H1 (cell line): ENCODE data around the gene UBC. TPM values are rescaled to one million over a fixed set of nuclear protein-coding genes. Genes with fewer than 3 reads are reported as not detected.

Source experiments
- CTCF ChIA-PET: fragments of 300-600 bp; sonication (Branson Sonifier 250); formaldehyde crosslinking; loops from one replicate; lab custom pipeline; 2021; ENCODE audit not compliant: partially characterized antibody; lab: Charles Lee
- POLR2A ChIA-PET: fragments of 300-600 bp; sonication (Branson Sonifier 250); formaldehyde crosslinking; loops from one replicate; lab custom pipeline; 2021; ENCODE audit warnings: inconsistent platforms; ENCODE audit not compliant: partially characterized antibody; lab: Charles Lee
- DNase-seq, 2 experiments: peaks; one replicate each; pipeline versions ENCODE4 v3.0.0 to v3.0.0-alpha.2; 2010 to 2022; ENCODE audit warnings: low spot score in 2 of 2, low read depth in 1 of 2, mixed read lengths in 1 of 2
- FAIRE-seq: peaks from 2 replicates; lab custom pipeline; 2011; peaks lifted over from hg19 to GRCh38; lab: Jason Lieb, UNC
- H2AFZ ChIP-seq: 2 replicates; pipeline ENCODE4 v1.8.1; 2012; ENCODE audit warnings: low read length, inconsistent platforms
- H2AK5ac ChIP-seq: 2 replicates; pipeline ENCODE4 v1.6.1; 2013; ENCODE audit warnings: low read depth, low read length
- H2BK120ac ChIP-seq: replicated peaks from 2 replicates; pipeline ENCODE3; 2013; ENCODE audit warnings: low read depth, low read length, inconsistent platforms
- H2BK12ac ChIP-seq: 2 replicates; pipeline ENCODE4 v1.6.1; 2013; ENCODE audit warnings: low read depth, low read length
- H2BK15ac ChIP-seq: 2 replicates; pipeline ENCODE4 v1.6.1; 2013; ENCODE audit warnings: low read length
- H2BK20ac ChIP-seq: 2 replicates; pipeline ENCODE4 v1.6.1; 2013; ENCODE audit warnings: low read length
- H2BK5ac ChIP-seq: 2 replicates; pipeline ENCODE4 v1.6.1; 2013; ENCODE audit warnings: low read depth, low read length
- H3K14ac ChIP-seq: 2 replicates; pipeline ENCODE4 v1.6.1; 2013; ENCODE audit warnings: inconsistent platforms; ENCODE audit not compliant: insufficient read length
- H3K18ac ChIP-seq: 2 replicates; pipeline ENCODE4 v1.6.1; 2013; ENCODE audit warnings: low read length; ENCODE audit errors: extremely low read depth
- H3K23ac ChIP-seq: 2 replicates; pipeline ENCODE4 v1.6.1; 2013; ENCODE audit warnings: inconsistent platforms; ENCODE audit not compliant: insufficient read length
- H3K23me2 ChIP-seq: 2 replicates; pipeline ENCODE4 v1.6.1; 2013; ENCODE audit warnings: low read depth, low read length
- H3K27ac ChIP-seq: 2 replicates; pipeline ENCODE4 v1.6.1; 2011; ENCODE audit warnings: low read depth, low read length, inconsistent platforms
- H3K27me3 ChIP-seq, 4 experiments: replicated peaks in 1 of 4; 1 replicate in 1 of 4; 2 replicates in 3 of 4; pipeline versions ENCODE4 v1.6.1 to v1.8.1; 2011 to 2013; ENCODE audit warnings: low read length in 3 of 4, mild to moderate bottlenecking in 3 of 4, inconsistent platforms in 2 of 4, mixed read lengths in 2 of 4, moderate library complexity in 1 of 4; ENCODE audit not compliant: control insufficient read depth in 3 of 4, insufficient read depth in 3 of 4; ENCODE audit errors: extremely low read depth in 1 of 4
- H3K36me3 ChIP-seq, 4 experiments: 2 replicates each; pipeline versions ENCODE4 v1.6.1 to v1.8.1; 2011 to 2013; ENCODE audit warnings: mild to moderate bottlenecking in 4 of 4, low read length in 3 of 4, moderate library complexity in 2 of 4, control low read depth in 1 of 4, inconsistent platforms in 1 of 4; ENCODE audit not compliant: insufficient read depth in 4 of 4, control insufficient read depth in 2 of 4
- H3K4ac ChIP-seq: replicated peaks from 2 replicates; pipeline ENCODE3; 2013; ENCODE audit warnings: low read length, low read depth, mixed read lengths, inconsistent platforms; ENCODE audit not compliant: insufficient read length
- H3K4me1 ChIP-seq, 4 experiments: replicated peaks in 1 of 4; 1 replicate in 1 of 4; 2 replicates in 3 of 4; pipeline versions ENCODE4 v1.6.1 to v1.8.1; 2011 to 2013; ENCODE audit warnings: low read length in 3 of 4, inconsistent platforms in 2 of 4, mixed read lengths in 1 of 4; ENCODE audit not compliant: insufficient read depth in 4 of 4, control insufficient read depth in 3 of 4
- H3K4me2 ChIP-seq, 2 experiments: 2 replicates each; pipeline versions ENCODE4 v1.6.1 to v1.8.1; 2011 to 2013; ENCODE audit warnings: low read depth in 2 of 2, low read length in 2 of 2, control low read depth in 1 of 2, inconsistent platforms in 1 of 2, mild to moderate bottlenecking in 1 of 2; ENCODE audit not compliant: insufficient read depth in 1 of 2
- H3K4me3 ChIP-seq, 4 experiments: fragments of 200-600, 300-600 bp in 1 of 4; sonication (generic), shearing (Covaris generic), sonication (Bioruptor Twin) in 1 of 4; 2 replicates each; pipeline versions ENCODE4 v1.5.1 to v1.8.1; 2011 to 2016; ENCODE audit warnings: low read length in 4 of 4, low read depth in 3 of 4, control low read depth in 2 of 4, inconsistent platforms in 2 of 4, mild to moderate bottlenecking in 2 of 4, mixed read lengths in 1 of 4, moderate library complexity in 1 of 4; ENCODE audit not compliant: insufficient read depth in 2 of 4; ENCODE audit errors: extremely low read depth in 1 of 4
- H3K56ac ChIP-seq: replicated peaks from 2 replicates; pipeline ENCODE3; 2013; ENCODE audit warnings: low read depth, mild to moderate bottlenecking, mixed read lengths, low read length, inconsistent platforms; ENCODE audit not compliant: insufficient read length
- H3K79me1 ChIP-seq: 2 replicates; pipeline ENCODE4 v1.6.1; 2013; ENCODE audit warnings: low read depth, low read length, control low read depth
- H3K79me2 ChIP-seq, 2 experiments: 2 replicates each; pipeline versions ENCODE4 v1.6.1 to v1.8.1; 2012 to 2013; ENCODE audit warnings: low read length in 2 of 2, mild to moderate bottlenecking in 2 of 2, inconsistent platforms in 1 of 2; ENCODE audit not compliant: insufficient read depth in 2 of 2, control insufficient read depth in 1 of 2
- H3K9ac ChIP-seq, 4 experiments: replicated peaks in 1 of 4; 1 replicate in 1 of 4; 2 replicates in 3 of 4; pipeline versions ENCODE4 v1.6.1 to v1.8.1; 2011 to 2013; ENCODE audit warnings: low read depth in 3 of 4, low read length in 3 of 4, control low read depth in 2 of 4, mild to moderate bottlenecking in 2 of 4, moderate library complexity in 2 of 4, inconsistent platforms in 1 of 4; ENCODE audit errors: extremely low read depth in 1 of 4
- H3K9me3 ChIP-seq, 2 experiments: 2 replicates each; pipeline versions ENCODE4 v1.6.1 to v1.8.1; 2012 to 2013; ENCODE audit warnings: mild to moderate bottlenecking in 2 of 2, moderate library complexity in 2 of 2, control low read depth in 1 of 2, inconsistent platforms in 1 of 2, low read depth in 1 of 2, low read length in 1 of 2, mixed read lengths in 1 of 2; ENCODE audit not compliant: insufficient read depth in 2 of 2
- H4K20me1 ChIP-seq, 2 experiments: replicated peaks in 1 of 2; 2 replicates each; pipeline versions ENCODE3 to v1.8.1; 2011 to 2013; ENCODE audit warnings: inconsistent platforms in 2 of 2, low read length in 2 of 2, mild to moderate bottlenecking in 1 of 2; ENCODE audit not compliant: insufficient read depth in 2 of 2, control insufficient read depth in 1 of 2
- H4K5ac ChIP-seq: 2 replicates; pipeline ENCODE4 v1.6.1; 2013; ENCODE audit warnings: low read length, low read depth, mixed read lengths, inconsistent platforms; ENCODE audit not compliant: insufficient read length
- H4K8ac ChIP-seq: 2 replicates; pipeline ENCODE4 v1.8.0; 2013; ENCODE audit warnings: mild to moderate bottlenecking, moderate library complexity, low read length, inconsistent platforms; ENCODE audit not compliant: insufficient read depth; ENCODE audit errors: extremely low read depth
- H4K91ac ChIP-seq: replicated peaks from 2 replicates; pipeline ENCODE3; 2013; ENCODE audit warnings: low read length, mixed read lengths, inconsistent platforms; ENCODE audit not compliant: insufficient read length
- ATF3 ChIP-seq: IDR thresholded peaks from 2 replicates; pipeline ENCODE4 v1.6.1; 2011; ENCODE audit warnings: low read depth, mild to moderate bottlenecking, low read length; ENCODE audit not compliant: insufficient read depth
- CHD2 ChIP-seq: IDR thresholded peaks from 2 replicates; pipeline ENCODE4 v1.6.1; 2012; ENCODE audit warnings: low read length, improper control_type of control experiment
- E2F6 ChIP-seq: IDR thresholded peaks from 2 replicates; pipeline ENCODE4 v1.6.1; 2012; ENCODE audit warnings: inconsistent platforms
- HDAC6 ChIP-seq: IDR thresholded peaks from one replicate; pipeline ENCODE4 v1.7.1; 2012; ENCODE audit warnings: low read depth, mild to moderate bottlenecking, inconsistent platforms, low read length, moderate library complexity
- JUN ChIP-seq: IDR thresholded peaks from 2 replicates; pipeline ENCODE4 v1.6.1; 2011; ENCODE audit warnings: low read depth, mild to moderate bottlenecking, improper control_type of control experiment, low read length
- WGBS, 2 experiments: shearing (Covaris generic) in 1 of 2; methylation state at CpG; one replicate each; pipeline versions ENCODE4 v1.1.6 to v1.1.7; 2013 to 2015; ENCODE audit warnings: low lambda C conversion rate in 2 of 2, mixed read lengths in 2 of 2, inconsistent platforms in 1 of 2, low coverage in 1 of 2, missing lambda C conversion rate in 1 of 2; ENCODE audit not compliant: insufficient replicate concordance in 2 of 2, insufficient coverage in 1 of 2, insufficient read length in 1 of 2; ENCODE audit errors: extremely low coverage in 1 of 2, missing lambda C conversion rate in 1 of 2; 5-methylcytosine and 5-hydroxymethylcytosine counted together
- long read RNA-seq, 2 experiments: library from RNA in 1 of 2; library from capped mRNA in 1 of 2; stranded (forward); transcript quantifications; one replicate each; pipeline ENCODE4 v2.0.0, GENCODE V29; 2021; ENCODE audit warnings: inconsistent platforms in 1 of 2
- polyA minus RNA-seq, 3 experiments: library from RNA; depleted of rRNA, polyadenylated mRNA; stranded (reverse); fragments of >200 nt; gene quantifications; 1 replicate in 2 of 3; 2 replicates in 1 of 3; pipeline ENCODE4 v1.2.3, GENCODE V29; 2011
- polyA plus RNA-seq, 7 experiments: library from polyadenylated mRNA; depleted of rRNA in 3 of 7; stranded (reverse) in 5 of 7; unstranded in 2 of 7; fragments of >200 nt in 5 of 7; fragments of 200-250 nt in 2 of 7; gene quantifications; 1 replicate in 5 of 7; 2 replicates in 1 of 7; 4 replicates in 1 of 7; pipeline versions ENCODE4 v1.2.1 to v1.2.3, GENCODE V29; 2011 to 2013; ENCODE audit warnings: missing spikeins in 2 of 7, mixed read lengths in 2 of 7
- total RNA-seq: library from RNA; stranded (reverse); fragmentation: NEBNext Ultra II Directional; extraction: Animal tissue kit (Norgen Biotek cat#: 25700); gene quantifications from 2 replicates; pipeline ENCODE4 v1.2.1, GENCODE V29; 2021

The UBC gene
- total RNA-seq (559 and 571 TPM in 2 replicates), polyA plus RNA-seq (2011; rRNA removed) (366 and 749 TPM in 2 replicates), polyA minus RNA-seq (2011; rRNA and poly(A)+ RNA removed) (622 and 655 TPM in 2 replicates)
- 933 TPM for polyA plus RNA-seq (2011; cell fraction: cytosol; rRNA removed)
- 730 TPM for polyA plus RNA-seq (2011; cell fraction: nucleus; rRNA removed)
- 760 to 816 TPM (median 784 TPM) in 4 replicates for polyA plus RNA-seq (2012, experiment 1 of 2)
- 361 TPM for polyA plus RNA-seq (2012, experiment 2 of 2)
- 525 TPM for polyA plus RNA-seq (2013, experiment 1 of 2)
- 524 TPM for polyA plus RNA-seq (2013, experiment 2 of 2)
- 263 TPM for polyA minus RNA-seq (2011; cell fraction: cytosol; rRNA and poly(A)+ RNA removed)
- 233 TPM for polyA minus RNA-seq (2011; cell fraction: nucleus; rRNA and poly(A)+ RNA removed)
- long read RNA-seq, experiment 1, transcript UBC-201 (2 exons, 2,688 nt): minor isoform, 138 of 486 reads
- long read RNA-seq, experiment 1, transcript UBC-205 (1 exons, 3,745 nt): major isoform, 332 of 486 reads
- long read RNA-seq, experiment 1, partial matches to known transcripts: 0 of 486 reads
- long read RNA-seq, experiment 1, other reads (novel, unspliced or antisense): 15 of 486 reads
- long read RNA-seq, experiment 2, transcript UBC-201 (2 exons, 2,688 nt): major isoform, 613 of 678 reads
- long read RNA-seq, experiment 2, transcript UBC-205 (1 exons, 3,745 nt): minor isoform, 59 of 678 reads
- long read RNA-seq, experiment 2, partial matches to known transcripts: 0 of 678 reads
- long read RNA-seq, experiment 2, other reads (novel, unspliced or antisense): 3 of 678 reads

GRCh38 chr12:124914392-124915238 is at the start of gene UBC:
Gene UBC, minus strand, starts transcription at chr12:124914650. Its CDS starts 879 bp downstream, at chr12:124913771.
- H3K14ac ChIP-seq: no peak within 1 kb of the TSS
- no peaks in the 10 kb centered on the region for H3K79me1 ChIP-seq
- H3K4me1 ChIP-seq: peaks cover 6 to 20% (median 15%) of the 10 kb centered on the region in 4 experiments; a peak in 6 of 7 replicates
- H3K27ac ChIP-seq: peak within 1 kb of the TSS; percentile 100
- WGBS, 2 experiments: 1% methylated on average over 59 of the region's 85 CpGs; no CpG with 5 or more reads in 1 of the 2 experiments
- peak within 1 kb of the TSS; percentile 74 to 100 (median 99) for H3K4me3 ChIP-seq
- H3K23ac ChIP-seq: no peak within 1 kb of the TSS
- peaks cover 12 to 28% (median 23%) of the 10 kb centered on the region in 4 experiments; a peak in 7 of 8 replicates for H3K36me3 ChIP-seq
- H3K9me3 ChIP-seq: no peaks in the 10 kb centered on the region
- peak within 1 kb of the TSS; percentile 100 for H2BK5ac ChIP-seq
- no peak within 1 kb of the TSS; the same call in 1 of the 2 replicates for H2AK5ac ChIP-seq
- peak within 1 kb of the TSS; percentile 98; the same call in 1 of the 2 replicates for H2BK20ac ChIP-seq
- peaks cover 9% of the 10 kb centered on the region for H3K23me2 ChIP-seq
- peak within 1 kb of the TSS; percentile 100 for H2BK12ac ChIP-seq
- POLR2A ChIA-PET: interaction anchor here (0.6 to 11.9 kb wide), 24 partner anchors 9 to 351 kb away, joined by 3 to 250 read pairs (median 4); partner anchors contain the start of gene SCARB1
- H3K27me3 ChIP-seq: no peaks in the 10 kb centered on the region
- H2AFZ ChIP-seq: peak within 1 kb of the TSS; percentile 99
- peak within 1 kb of the TSS; percentile 71 for H3K4ac ChIP-seq
- no peak for FAIRE-seq
- H3K56ac ChIP-seq: peak within 1 kb of the TSS; percentile 98
- no peak within 1 kb of the TSS for H2BK15ac ChIP-seq
- H2BK120ac ChIP-seq: peak within 1 kb of the TSS; percentile 81
- H3K18ac ChIP-seq: peak within 1 kb of the TSS; percentile 100
- CTCF ChIA-PET: interaction anchor here (0.6 to 2.9 kb wide), 6 partner anchors 8 to 1713 kb away, joined by 3 to 11 read pairs (median 4); no protein-coding TSS in a partner anchor
- peaks cover 8 to 30% of the 10 kb centered on the region in 2 experiments for H3K79me2 ChIP-seq
- H3K9ac ChIP-seq: peak within 1 kb of the TSS; percentile 96 to 99 (median 98)
- H4K91ac ChIP-seq: peak within 1 kb of the TSS; percentile 97
- H4K8ac ChIP-seq: peak within 1 kb of the TSS; percentile 98
- peak within 1 kb of the TSS; percentile 81 to 82 for H3K4me2 ChIP-seq
- peak within 1 kb of the TSS; percentile 95 for H4K5ac ChIP-seq
- DNase-seq: peak in 1 of 2 experiments; percentile 92
- peaks cover 16 to 19% of the 10 kb centered on the region in 2 experiments for H4K20me1 ChIP-seq
- TF ChIP-seq E2F6 (no peak), ATF3 (peak; percentile 35; the same call in 1 of the 2 replicates), CHD2 (peak; percentile 95), HDAC6 (no peak), JUN (peak; percentile 66; the same call in 1 of the 2 replicates)
